Measurements from ENCODE around the gene IL17F.

Gene IL17F

DNA sequence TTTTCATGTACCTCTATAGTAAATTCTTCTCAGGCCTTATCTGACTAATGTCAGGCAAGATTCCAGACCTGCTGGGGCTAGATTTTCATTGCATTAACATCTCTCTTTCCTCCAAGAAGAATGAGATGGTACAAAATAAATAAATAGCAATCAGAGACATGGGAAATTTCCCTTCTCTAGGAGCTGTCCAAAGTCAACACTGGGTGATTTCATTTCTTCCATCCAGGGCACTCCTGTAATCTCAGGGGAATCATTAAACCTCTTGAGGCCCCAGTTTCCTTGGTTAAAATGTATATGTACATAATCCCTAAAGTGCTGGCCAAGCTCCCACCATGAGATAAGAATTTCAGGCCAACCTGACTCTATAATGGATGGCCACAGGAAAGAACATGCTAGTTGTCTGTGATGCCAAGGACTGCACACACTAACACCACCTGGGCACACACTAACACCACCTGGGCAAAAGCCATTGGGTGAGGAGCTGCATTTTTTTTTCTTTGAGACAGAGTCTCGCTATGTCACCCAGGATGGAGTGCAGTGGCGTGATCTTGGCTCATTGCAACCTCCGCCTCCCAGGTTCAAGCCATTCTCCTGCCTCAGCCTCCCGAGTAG is 912 bp downstream of the IL17F start:
- TF ChIP-seq, protein P1, sequence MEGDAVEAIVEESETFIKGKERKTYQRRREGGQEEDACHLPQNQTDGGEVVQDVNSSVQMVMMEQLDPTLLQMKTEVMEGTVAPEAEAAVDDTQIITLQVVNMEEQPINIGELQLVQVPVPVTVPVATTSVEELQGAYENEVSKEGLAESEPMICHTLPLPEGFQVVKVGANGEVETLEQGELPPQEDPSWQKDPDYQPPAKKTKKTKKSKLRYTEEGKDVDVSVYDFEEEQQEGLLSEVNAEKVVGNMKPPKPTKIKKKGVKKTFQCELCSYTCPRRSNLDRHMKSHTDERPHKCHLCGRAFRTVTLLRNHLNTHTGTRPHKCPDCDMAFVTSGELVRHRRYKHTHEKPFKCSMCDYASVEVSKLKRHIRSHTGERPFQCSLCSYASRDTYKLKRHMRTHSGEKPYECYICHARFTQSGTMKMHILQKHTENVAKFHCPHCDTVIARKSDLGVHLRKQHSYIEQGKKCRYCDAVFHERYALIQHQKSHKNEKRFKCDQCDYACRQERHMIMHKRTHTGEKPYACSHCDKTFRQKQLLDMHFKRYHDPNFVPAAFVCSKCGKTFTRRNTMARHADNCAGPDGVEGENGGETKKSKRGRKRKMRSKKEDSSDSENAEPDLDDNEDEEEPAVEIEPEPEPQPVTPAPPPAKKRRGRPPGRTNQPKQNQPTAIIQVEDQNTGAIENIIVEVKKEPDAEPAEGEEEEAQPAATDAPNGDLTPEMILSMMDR (IDR thresholded peaks at IDR 0.05; ENCODE audit: unreplicated experiment in 3 of 3) = no peak
- Mint-ChIP-seq H3K4me3 (no peak overlapping the region), H3K36me3 (ENCODE audit: low read depth) (no peaks in the 10 kb centered on the region)

DNA sequence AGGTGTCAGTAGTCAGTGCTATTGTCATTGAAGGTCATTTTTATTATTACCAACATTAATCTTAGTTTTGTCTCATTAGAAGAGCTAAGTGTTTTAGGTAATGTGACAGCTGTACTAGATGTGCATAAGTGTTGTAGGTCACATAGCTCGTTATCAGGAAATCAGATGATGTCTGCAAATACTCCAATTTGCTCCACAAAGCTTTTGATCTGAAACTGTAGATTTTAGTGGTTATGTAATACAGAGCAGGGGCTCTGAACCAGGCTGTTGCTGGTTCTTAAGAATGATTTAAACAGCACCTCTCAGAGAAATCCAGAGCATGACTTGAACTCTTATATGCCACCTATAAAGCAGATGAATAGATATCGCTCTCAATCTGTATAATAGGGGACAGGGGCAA is 2.5 kb downstream of the IL17F start:
- TF ChIP-seq, protein P1 (IDR thresholded peaks at IDR 0.05; ENCODE audit: unreplicated experiment in 3 of 3) = no peak
- no peak overlapping the region for H3K27ac Mint-ChIP-seq
- H3K4me3 Mint-ChIP-seq = no peak overlapping the region
- no peaks in the 10 kb centered on the region for H3K9me3 Mint-ChIP-seq
- H3K4me1 Mint-ChIP-seq = no peaks in the 10 kb centered on the region
- H3K36me3 Mint-ChIP-seq (ENCODE audit: low read depth) = no peaks in the 10 kb centered on the region
- H3K27me3 Mint-ChIP-seq (ENCODE audit: low read depth) = peaks cover 3% of the 10 kb centered on the region

More for the DNA sequence above, 912 bp downstream of the IL17F start:
- H3K27ac Mint-ChIP-seq = no peak overlapping the region
- peaks cover 3% of the 10 kb centered on the region for H3K27me3 Mint-ChIP-seq (ENCODE audit: low read depth)
- H3K4me1 Mint-ChIP-seq = no peaks in the 10 kb centered on the region
- no peaks in the 10 kb centered on the region for H3K9me3 Mint-ChIP-seq

DNA sequence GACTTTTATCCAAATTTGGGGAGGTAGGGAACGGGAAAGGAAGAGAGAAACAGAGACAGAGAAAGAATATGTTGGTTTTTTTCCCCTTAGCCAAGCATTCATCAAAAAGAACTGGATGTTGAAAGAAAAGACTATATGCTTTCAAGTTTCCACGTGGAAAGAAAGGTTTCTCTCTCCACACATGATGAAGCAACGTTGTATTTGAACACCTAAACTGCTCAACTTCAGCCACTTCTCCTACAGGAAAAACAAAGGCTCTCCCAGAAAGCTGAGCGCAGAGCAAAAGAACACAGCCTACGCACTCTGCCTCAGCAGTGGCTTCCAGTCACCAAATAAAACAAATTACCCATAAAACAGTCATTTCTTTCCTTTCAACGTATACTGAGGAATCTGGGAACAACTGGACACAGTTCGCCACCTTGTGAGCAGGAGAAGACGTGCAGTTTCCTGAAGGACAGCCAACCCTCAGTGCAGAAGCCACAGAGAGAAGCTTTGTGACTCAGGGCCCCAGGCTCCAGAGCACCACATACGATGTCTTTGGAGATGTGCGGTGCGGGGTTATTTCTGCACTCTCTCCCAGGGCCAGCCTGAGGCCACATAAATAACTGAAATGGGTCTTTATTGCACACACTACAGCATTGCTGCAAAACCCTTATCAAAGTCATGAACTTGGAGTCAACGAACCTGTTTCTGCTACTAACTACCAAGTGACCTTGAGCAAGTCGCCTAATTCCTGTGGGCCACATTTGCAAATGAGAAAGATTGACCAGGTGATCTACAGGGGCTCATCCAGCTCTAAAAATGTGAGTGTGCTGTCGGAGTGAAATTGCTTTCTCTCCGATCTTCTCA is 10.1 kb downstream of the IL17F start:
- TF ChIP-seq, protein P1 (IDR thresholded peaks at IDR 0.05; ENCODE audit: unreplicated experiment in 3 of 3) = peak; percentile 63 to 79 (median 68)
- no peak overlapping the region for H3K4me3 Mint-ChIP-seq
- H3K36me3 Mint-ChIP-seq (ENCODE audit: low read depth) = no peaks in the 10 kb centered on the region
- H3K27ac Mint-ChIP-seq = peak overlapping the region; percentile 67 to 82 (median 77)
- peaks cover 14% of the 10 kb centered on the region for H3K4me1 Mint-ChIP-seq
- no peaks in the 10 kb centered on the region for H3K27me3 Mint-ChIP-seq (ENCODE audit: low read depth)
- no peaks in the 10 kb centered on the region for H3K9me3 Mint-ChIP-seq

DNA sequence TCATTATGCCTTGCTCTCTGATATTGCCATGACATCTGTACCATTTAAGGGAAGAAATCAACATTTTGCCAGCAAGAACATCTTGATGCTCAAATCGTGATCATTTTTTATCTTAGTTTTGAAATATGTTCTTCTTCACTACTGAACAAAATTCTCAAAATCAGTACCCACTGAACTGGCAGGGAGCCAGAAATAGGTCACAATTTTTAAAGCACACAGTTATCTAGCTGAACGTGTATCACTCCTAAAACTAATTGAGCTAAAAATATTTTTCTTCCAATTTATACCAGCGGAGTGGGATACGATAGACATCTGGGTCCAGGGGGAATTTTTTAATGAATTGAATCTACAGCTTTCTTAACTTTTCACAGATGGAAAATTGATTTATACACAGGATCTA is 11.3 kb downstream of the IL17F start:
- no peak overlapping the region for H3K27ac Mint-ChIP-seq
- H3K36me3 Mint-ChIP-seq (ENCODE audit: low read depth) = no peaks in the 10 kb centered on the region
- H3K4me3 Mint-ChIP-seq = no peak overlapping the region
- no peaks in the 10 kb centered on the region for H3K9me3 Mint-ChIP-seq
- peaks cover 19% of the 10 kb centered on the region for H3K4me1 Mint-ChIP-seq
- no peaks in the 10 kb centered on the region for H3K27me3 Mint-ChIP-seq (ENCODE audit: low read depth)
- TF ChIP-seq, protein P1 (IDR thresholded peaks at IDR 0.05; ENCODE audit: unreplicated experiment in 3 of 3) = no peak

DNA sequence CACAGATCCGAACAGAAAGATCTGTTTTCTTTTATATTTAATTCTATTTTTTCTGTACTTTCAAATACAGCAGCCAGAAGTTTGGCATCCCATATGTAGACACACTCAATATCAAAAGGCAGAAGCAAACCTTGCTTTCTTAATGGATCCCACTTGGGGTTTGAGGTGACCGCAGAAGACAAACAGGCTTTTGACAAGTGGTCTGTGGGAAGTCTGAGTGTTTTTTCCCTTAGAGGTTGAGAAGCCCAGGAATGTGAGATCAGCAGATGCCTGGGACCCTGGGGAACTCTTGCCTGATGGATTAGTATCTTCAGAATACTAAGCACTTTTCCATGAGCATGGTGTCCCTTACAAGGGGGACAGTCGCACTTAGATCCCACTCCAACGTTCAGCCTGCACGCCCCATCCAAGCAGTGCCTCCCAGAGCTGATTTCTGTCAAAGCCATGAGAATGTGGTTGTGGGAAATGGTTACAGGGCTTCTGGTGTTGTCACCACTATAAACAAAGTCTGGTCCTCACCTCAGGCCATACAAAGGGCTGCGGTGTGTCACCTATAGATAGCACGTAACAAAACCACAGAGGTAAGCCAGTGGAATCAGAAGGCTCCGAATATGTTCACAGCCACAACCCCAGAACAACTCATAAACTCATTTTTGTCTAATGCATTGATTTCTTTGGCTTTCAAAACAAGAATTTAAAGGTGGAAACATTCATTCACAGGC is 12.7 kb downstream of the IL17F start:
- Mint-ChIP-seq H3K27ac (no peak overlapping the region), H3K36me3 (ENCODE audit: low read depth) (no peaks in the 10 kb centered on the region), H3K4me1 (peaks cover 31% of the 10 kb centered on the region), H3K27me3 (ENCODE audit: low read depth) (no peaks in the 10 kb centered on the region), H3K4me3 (no peak overlapping the region), H3K9me3 (no peaks in the 10 kb centered on the region)
- TF ChIP-seq, protein P1 (IDR thresholded peaks at IDR 0.05; ENCODE audit: unreplicated experiment in 3 of 3) = no peak
